Right lobe of liver (tissue), 6 donors: ENCODE measurements around the gene TMEM80. TPM values are rescaled to one million over a fixed set of nuclear protein-coding genes. Genes with fewer than 3 reads are reported as not detected.

ENCODE experiments used
- ATAC-seq, 4 donors: fragments of 200-7000 bp; cut with Tn5 transposase; one replicate each; pipeline ENCODE4 v1.9.1; 2020; ENCODE audit warnings: mild to moderate bottlenecking in 4 of 4, moderate library complexity in 4 of 4
- DNase-seq, 3 donors: peaks; one replicate each; pipeline ENCODE4 v3.0.0-alpha.2; 2020
- H3K27ac ChIP-seq, 3 donors: fragments of 200-600 bp; one replicate each; pipeline ENCODE4 v1.8.0; 2022
- H3K27me3 ChIP-seq, 2 donors: fragments of 200-600 bp; one replicate each; pipeline ENCODE4 v1.8.0; 2022
- H3K36me3 ChIP-seq, 4 donors: fragments of 200-600 bp; sonication (generic) in 1 of 4; one replicate each; pipeline versions ENCODE4 v1.5.1 to v1.8.0; 2017 to 2022; ENCODE audit warnings: control low read depth in 1 of 4
- H3K4me1 ChIP-seq, 4 donors: fragments of 200-600 bp; sonication (generic) in 1 of 4; one replicate each; pipeline versions ENCODE4 v1.5.1 to v1.8.0; 2017 to 2022; ENCODE audit warnings: control low read depth in 1 of 4
- H3K4me3 ChIP-seq, 3 donors: fragments of 200-600 bp; one replicate each; pipeline ENCODE4 v1.8.0; 2022
- H3K9me3 ChIP-seq, 4 donors: fragments of 200-600 bp; sonication (generic) in 1 of 4; one replicate each; pipeline versions ENCODE4 v1.5.1 to v1.8.0; 2017 to 2022; ENCODE audit warnings: control low read depth in 1 of 4
- POLR2A ChIP-seq: fragments of 450-650 bp; IDR thresholded peaks from one replicate; pipeline ENCODE4 v1.6.1; 2017; ENCODE audit warnings: antibody characterized with exemption, mild to moderate bottlenecking
- WGBS: methylation state at CpG from one replicate; pipeline ENCODE4 v1.1.6; 2018; ENCODE audit warnings: low coverage, low lambda C conversion rate; ENCODE audit not compliant: insufficient coverage; ENCODE audit errors: missing lambda C conversion rate; 5-methylcytosine and 5-hydroxymethylcytosine counted together
- intact Hi-C, 2 donors: fragments of 100-400 bp; cut with DNase I; formaldehyde crosslinking; loops; one replicate each; pipeline versions ENCODE4 v1.11.2 to v1.14.1; 2022
- total RNA-seq, 6 experiments: library from RNA; depleted of rRNA in 2 of 6; stranded (reverse); fragments of >200 nt in 2 of 6; fragmentation: NEBNext Ultra II Directional in 3 of 6; extraction: Animal tissue kit (Norgen Biotek cat#: 25700) in 3 of 6; gene quantifications; one replicate each; pipeline versions ENCODE4 v1.1.0 to v1.2.4, GENCODE V29; 2016 to 2023
- TF ChIP-seq, protein P1 (sequence below), 4 donors: fragments of 200-600 bp in 3 of 4; fragments of 450-650 bp in 1 of 4; IDR thresholded peaks; one replicate each; pipeline versions ENCODE4 v1.5.1 to v1.8.0; 2016 to 2022; ENCODE audit warnings: antibody characterized with exemption in 4 of 4, mild to moderate bottlenecking in 2 of 4
- donor health status: DM: no; HTN: yes; CAD: no.
- donor health status: DM: no; HTN: no; CAD: no.
- donor health status: DM: no; HTN: no; CAD: no.
- donor health status: DM: no; HTN: yes; CAD: no.
- donor health status: DM: no; HTN: yes; CAD: no.

TMEM80 gene
- total RNA-seq, 6 experiments from 2014 or later = 6.9 to 15.5 (median 10.5) TPM

DNA sequence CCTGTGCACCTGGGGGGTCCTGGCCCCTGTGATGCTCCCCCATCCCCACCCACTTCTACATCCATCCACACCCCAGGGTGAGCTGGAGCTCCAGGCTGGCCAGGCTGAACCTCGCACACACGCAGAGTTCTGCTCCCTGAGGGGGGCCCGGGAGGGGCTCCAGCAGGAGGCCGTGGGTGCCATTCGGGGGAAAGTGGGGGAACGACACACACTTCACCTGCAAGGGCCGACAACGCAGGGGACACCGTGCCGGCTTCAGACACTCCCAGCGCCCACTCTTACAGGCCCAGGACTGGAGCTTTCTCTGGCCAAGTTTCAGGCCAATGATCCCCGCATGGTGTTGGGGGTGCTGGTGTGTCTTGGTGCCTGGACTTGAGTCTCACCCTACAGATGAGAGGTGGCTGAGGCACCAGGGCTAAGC is 31.7 kb downstream of the TMEM80 start:
- intact Hi-C loops = loop anchor here (10.0 kb wide), 1 partner anchor 62 kb away; no protein-coding TSS in a partner anchor
- H3K4me3 ChIP-seq = no peak overlapping the region
- H3K27ac ChIP-seq = no peak overlapping the region
- no peaks in the 10 kb centered on the region for H3K9me3 ChIP-seq
- DNase-seq (peak in 2 of 3 donors; percentile 47 to 57), ATAC-seq (no peak)
- WGBS = no CpG with 5 or more reads among the region's 12 CpGs
- H3K4me1 ChIP-seq = peaks cover 0 to 7% (median 0%) of the 10 kb centered on the region in 4 donors
- TF ChIP-seq, protein P1, sequence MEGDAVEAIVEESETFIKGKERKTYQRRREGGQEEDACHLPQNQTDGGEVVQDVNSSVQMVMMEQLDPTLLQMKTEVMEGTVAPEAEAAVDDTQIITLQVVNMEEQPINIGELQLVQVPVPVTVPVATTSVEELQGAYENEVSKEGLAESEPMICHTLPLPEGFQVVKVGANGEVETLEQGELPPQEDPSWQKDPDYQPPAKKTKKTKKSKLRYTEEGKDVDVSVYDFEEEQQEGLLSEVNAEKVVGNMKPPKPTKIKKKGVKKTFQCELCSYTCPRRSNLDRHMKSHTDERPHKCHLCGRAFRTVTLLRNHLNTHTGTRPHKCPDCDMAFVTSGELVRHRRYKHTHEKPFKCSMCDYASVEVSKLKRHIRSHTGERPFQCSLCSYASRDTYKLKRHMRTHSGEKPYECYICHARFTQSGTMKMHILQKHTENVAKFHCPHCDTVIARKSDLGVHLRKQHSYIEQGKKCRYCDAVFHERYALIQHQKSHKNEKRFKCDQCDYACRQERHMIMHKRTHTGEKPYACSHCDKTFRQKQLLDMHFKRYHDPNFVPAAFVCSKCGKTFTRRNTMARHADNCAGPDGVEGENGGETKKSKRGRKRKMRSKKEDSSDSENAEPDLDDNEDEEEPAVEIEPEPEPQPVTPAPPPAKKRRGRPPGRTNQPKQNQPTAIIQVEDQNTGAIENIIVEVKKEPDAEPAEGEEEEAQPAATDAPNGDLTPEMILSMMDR (IDR thresholded peaks at IDR 0.05) = no peak
- no peak for TF ChIP-seq POLR2A
- H3K36me3 ChIP-seq = peaks cover 0 to 31% (median 5%) of the 10 kb centered on the region in 4 donors
- no peaks in the 10 kb centered on the region for H3K27me3 ChIP-seq

DNA sequence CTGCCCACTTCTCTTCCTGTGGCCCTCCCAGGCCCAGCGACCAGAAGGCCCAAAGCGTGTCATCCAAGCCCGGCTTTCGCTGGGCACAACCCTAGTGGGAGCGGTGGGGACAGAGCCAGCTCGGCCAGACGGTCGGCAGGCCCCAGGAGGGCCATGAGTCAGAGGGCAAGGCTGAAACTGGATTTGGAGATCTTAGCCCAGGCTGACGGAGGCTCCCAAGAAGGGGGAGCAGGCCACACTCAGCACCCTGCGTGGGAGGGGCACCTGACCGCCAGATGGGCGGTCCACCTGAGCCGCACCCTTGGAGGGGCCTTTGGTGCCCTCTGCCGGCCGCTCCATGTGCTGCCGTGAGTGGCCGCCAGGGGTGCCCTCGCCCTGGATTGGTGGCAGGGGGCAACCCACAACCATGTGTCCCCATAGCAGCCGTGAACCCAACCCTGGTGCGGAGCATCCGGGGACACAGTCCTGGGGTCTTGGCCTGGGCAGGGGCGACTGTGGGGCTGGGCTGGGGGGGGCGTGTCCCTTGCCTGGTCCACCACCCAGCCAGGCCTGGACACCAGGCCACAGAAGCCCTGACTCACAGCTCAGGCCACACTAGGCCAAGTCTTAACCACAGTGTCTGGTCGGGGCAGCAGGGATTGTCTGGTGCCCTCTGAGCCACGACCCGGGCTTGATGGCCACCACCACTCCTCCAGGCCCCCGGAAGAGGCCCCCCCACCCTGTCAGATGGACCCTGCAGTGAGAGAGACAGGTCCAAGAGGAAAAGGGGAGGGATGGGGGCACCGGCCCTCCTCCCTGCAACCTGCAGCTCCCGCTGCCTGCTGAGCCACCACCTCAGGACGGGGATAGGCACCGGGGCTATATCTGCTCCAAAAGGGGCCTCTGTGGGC is 32.5 kb downstream of the TMEM80 start:
- Histone ChIP-seq H3K27me3 (no peaks in the 10 kb centered on the region), H3K4me1 (peaks cover 0 to 7% (median 0%) of the 10 kb centered on the region in 4 donors), H3K36me3 (peaks cover 0 to 29% (median 5%) of the 10 kb centered on the region in 4 donors), H3K4me3 (no peak overlapping the region), H3K9me3 (no peaks in the 10 kb centered on the region), H3K27ac (no peak overlapping the region)
- 3% methylated on average over 7 of the region's 31 CpGs for WGBS
- no peak for TF ChIP-seq POLR2A
- TF ChIP-seq, protein P1 (IDR thresholded peaks at IDR 0.05) = peak; percentile 92 to 97 (median 96)
- intact Hi-C loops = loop anchor here (10.0 kb wide), 1 partner anchor 63 kb away; no protein-coding TSS in a partner anchor
- peak; percentile 85 to 86 (median 86) for DNase-seq
- ATAC-seq = peak; percentile 90 to 92 (median 91)

DNA sequence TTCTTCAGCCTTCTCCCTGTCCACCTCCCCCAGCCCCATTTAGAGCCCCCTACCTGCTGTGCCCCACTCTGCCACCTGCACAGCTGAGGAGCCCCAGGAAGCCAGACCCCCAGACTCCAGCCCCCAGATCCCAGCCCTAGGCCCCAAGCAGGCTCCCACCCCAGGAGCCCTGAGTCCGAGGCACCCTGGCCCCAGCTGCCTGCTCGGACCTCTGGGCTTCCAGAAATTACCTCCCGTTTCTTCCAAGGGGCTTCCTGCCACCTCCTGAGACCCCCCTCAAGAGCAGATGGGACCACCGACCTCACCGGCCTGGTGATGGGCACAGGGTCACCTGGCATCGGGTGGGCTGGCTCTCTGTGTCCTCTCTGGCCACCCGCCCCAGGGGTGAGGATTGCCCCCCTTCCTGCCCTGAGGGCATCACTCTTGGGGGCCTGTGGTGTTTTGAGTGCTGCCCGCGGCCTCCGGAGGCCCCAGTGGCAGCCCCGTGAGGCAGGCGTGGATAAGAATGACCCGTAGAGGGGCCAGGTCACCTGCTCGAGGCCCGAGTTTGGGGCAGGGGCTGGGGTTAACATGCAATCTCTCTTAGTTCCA is 33.4 kb downstream of the TMEM80 start:
- peaks cover 0 to 21% (median 2%) of the 10 kb centered on the region in 4 donors for H3K36me3 ChIP-seq
- 47% methylated on average over 5 of the region's 15 CpGs for WGBS
- no peaks in the 10 kb centered on the region for H3K27me3 ChIP-seq
- no peaks in the 10 kb centered on the region for H3K9me3 ChIP-seq
- peak overlapping the region in 1 of 3 donors; percentile 37 for H3K27ac ChIP-seq
- TF ChIP-seq, protein P1 (IDR thresholded peaks at IDR 0.05) = no peak
- no peak for TF ChIP-seq POLR2A
- H3K4me3 ChIP-seq = no peak overlapping the region
- peaks cover 0 to 7% (median 0%) of the 10 kb centered on the region in 4 donors for H3K4me1 ChIP-seq
- DNase-seq (peak in 2 of 3 donors; percentile 54 to 57), ATAC-seq (peak in 1 of 4 donors; percentile 2)
- intact Hi-C loops = loop anchor here (10.0 kb wide), 1 partner anchor 64 kb away; no protein-coding TSS in a partner anchor

DNA sequence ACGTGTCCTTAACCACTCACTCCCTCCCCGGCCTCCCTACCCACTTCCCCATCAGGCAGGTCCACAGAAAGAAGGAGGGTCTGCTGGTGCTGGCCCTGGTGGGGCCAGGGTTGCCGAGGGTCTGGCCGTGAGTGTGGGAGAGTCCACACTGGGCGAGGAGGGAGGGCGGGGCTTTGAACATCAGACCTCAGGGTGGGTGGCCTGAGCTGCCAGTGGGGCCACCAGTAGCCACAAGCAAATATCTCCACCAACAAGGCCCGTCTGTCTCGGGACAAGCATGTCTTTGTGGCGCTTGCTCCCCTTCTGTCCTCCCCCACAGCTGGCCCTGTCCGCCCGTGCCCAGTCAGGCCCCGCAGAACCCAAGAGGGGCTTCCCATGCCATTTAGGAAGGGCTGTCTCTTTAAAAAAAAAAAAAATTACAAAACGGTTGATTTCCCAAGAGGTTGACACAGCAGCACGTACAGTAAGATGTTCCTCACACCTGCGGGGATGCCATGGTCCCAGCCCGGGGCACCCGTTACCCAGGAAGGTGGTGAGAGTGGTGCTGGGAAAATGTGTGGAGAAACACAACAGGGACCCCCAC is 34.0 kb downstream of the TMEM80 start:
- Histone ChIP-seq H3K9me3 (no peaks in the 10 kb centered on the region), H3K4me3 (no peak overlapping the region), H3K27me3 (no peaks in the 10 kb centered on the region), H3K4me1 (peaks cover 0 to 7% (median 0%) of the 10 kb centered on the region in 4 donors), H3K27ac (peak overlapping the region in 1 of 3 donors; percentile 37), H3K36me3 (peaks cover 0 to 15% (median 0%) of the 10 kb centered on the region in 4 donors)
- ATAC-seq = peak in 3 of 4 donors; percentile 4 to 8 (median 7)
- 23% methylated on average over 12 of the region's 17 CpGs for WGBS
- intact Hi-C loops = loop anchor here (10.0 kb wide), 1 partner anchor 65 kb away; no protein-coding TSS in a partner anchor
- peak; percentile 31 to 58 (median 50) for DNase-seq
- TF ChIP-seq POLR2A = no peak
- TF ChIP-seq, protein P1 (IDR thresholded peaks at IDR 0.05) = no peak
